AG09319 (cell line): ENCODE data around the gene AK9.

Experiments used
- DNase-seq: peaks from one replicate; pipeline ENCODE4 v3.0.0-alpha.2; 2010; ENCODE audit warnings: low read depth; ENCODE audit errors: extremely low read depth
- CTCF ChIP-seq: IDR thresholded peaks from 2 replicates; pipeline ENCODE4 v1.5.1; 2011; ENCODE audit warnings: low read depth, mild to moderate bottlenecking, inconsistent platforms, low read length, moderate library complexity

Gene AK9

GRCh38 chr6:109491207-109491938 is 199.6 kb downstream of the AK9 start:
- TF ChIP-seq CTCF: no peak
- DNase-seq: no peak

GRCh38 chr6:109490713-109491112 is 200.3 kb downstream of the AK9 start:
- TF ChIP-seq CTCF: no peak
- DNase-seq: no peak

GRCh38 chr6:109488001-109488400 is 203.0 kb downstream of the AK9 start:
- no peak for DNase-seq
- TF ChIP-seq CTCF: no peak

GRCh38 chr6:109486068-109486467 is 204.9 kb downstream of the AK9 start:
- TF ChIP-seq CTCF: no peak
- no peak for DNase-seq

GRCh38 chr6:109485266-109485935 is 205.6 kb downstream of the AK9 start:
- TF ChIP-seq CTCF: no peak
- DNase-seq: no peak

- DNase-seq: no peak
- TF ChIP-seq CTCF: no peak
Measured at GRCh38 chr6:109484122-109484521, 206.9 kb downstream of the AK9 start.

- DNase-seq: no peak
- TF ChIP-seq CTCF: no peak
Measured at GRCh38 chr6:109483735-109484057, 207.3 kb downstream of the AK9 start.
